GM13977 (cell line): ENCODE results near the gene CXCL9.
"Not testable (repeated sequence)": the region's sequence is repeated elsewhere in the genome, so short reads cannot be mapped to it uniquely, and the experiment has no call there.

Source experiments
- DNase-seq: peaks from one replicate; pipeline ENCODE4 v3.0.0; 2012; ENCODE audit warnings: low spot score
- CTCF ChIP-seq: IDR thresholded peaks from 2 replicates; pipeline ENCODE4 v1.5.1; 2012; ENCODE audit warnings: mild to moderate bottlenecking, control low read depth; ENCODE audit not compliant: insufficient read depth; ENCODE audit errors: extremely low read depth, missing control alignments
- in situ Hi-C: fragments of 300-500 bp; cut with MboI; formaldehyde crosslinking; loops from one replicate; pipeline ENCODE4 v1.12.0; 2022; ENCODE audit warnings: low sequenced_read_pairs, low pct_unique_long_range_greater_than_20kb, mixed read lengths, inconsistent platforms; ENCODE audit not compliant: unreplicated experiment

CXCL9 gene

GRCh38 chr4:76002176-76002575 is 5.1 kb downstream of the CXCL9 start:
- DNase-seq: no peak
- in situ Hi-C loops: no loop called here
- TF ChIP-seq CTCF: no peak

- in situ Hi-C loops: no loop called here
- DNase-seq: no peak
- no peak for TF ChIP-seq CTCF
These were observed 5.6 kb downstream of the CXCL9 start for GRCh38 chr4:76001700-76002099.

GRCh38 chr4:76000279-76000678 is 7.0 kb downstream of the CXCL9 start:
- no peak for DNase-seq
- no peak for TF ChIP-seq CTCF
- in situ Hi-C loops: no loop called here

GRCh38 chr4:75998525-75999147 is 8.7 kb downstream of the CXCL9 start:
- DNase-seq: not testable (repeated sequence)
- in situ Hi-C loops: loop anchor here (5.0 kb wide), 1 partner anchor 69 kb away; no protein-coding TSS in a partner anchor

GRCh38 chr4:75997946-75998345 is 9.4 kb downstream of the CXCL9 start:
- no peak for TF ChIP-seq CTCF
- no peak for DNase-seq
- in situ Hi-C loops: loop anchor here (5.0 kb wide), 1 partner anchor 69 kb away; no protein-coding TSS in a partner anchor

GRCh38 chr4:75997081-75997480 is 10.2 kb downstream of the CXCL9 start:
- no peak for DNase-seq
- no peak for TF ChIP-seq CTCF
- in situ Hi-C loops: loop anchor here (5.0 kb wide), 1 partner anchor 70 kb away; no protein-coding TSS in a partner anchor

GRCh38 chr4:75995727-75996126 is 11.6 kb downstream of the CXCL9 start:
- peak; percentile 34 for DNase-seq
- in situ Hi-C loops: loop anchor here (5.0 kb wide), 1 partner anchor 72 kb away; no protein-coding TSS in a partner anchor
- peak; percentile 55 for TF ChIP-seq CTCF
